Endometrium (tissue), 2 donors: Measurements from ENCODE around the gene FHOD3.

ENCODE experiments used
- FAIRE-seq: peaks from 2 replicates; lab custom pipeline; 2012; peaks lifted over from hg19 to GRCh38; lab: Jason Lieb, UNC
- donor health status: control.
- donor health status: control.

FHOD3 gene

GRCh38 chr18:36757081-36757480 is 459.6 kb downstream of the FHOD3 start:
- FAIRE-seq = peak; percentile 93

- FAIRE-seq = no peak
These were observed 460.5 kb downstream of the FHOD3 start for GRCh38 chr18:36757991-36758390.

- no peak for FAIRE-seq
These were observed 461.1 kb downstream of the FHOD3 start for GRCh38 chr18:36758623-36759022.

- FAIRE-seq = no peak
These were observed 461.8 kb downstream of the FHOD3 start for GRCh38 chr18:36759167-36759776.

- no peak for FAIRE-seq
These were observed 463.1 kb downstream of the FHOD3 start for GRCh38 chr18:36760598-36760997.

GRCh38 chr18:36761186-36761698 is 463.7 kb downstream of the FHOD3 start:
- FAIRE-seq = no peak

- FAIRE-seq = no peak
These were observed 464.6 kb downstream of the FHOD3 start for GRCh38 chr18:36762074-36762473.

GRCh38 chr18:36762965-36763364 is 465.5 kb downstream of the FHOD3 start:
- peak; percentile 98 for FAIRE-seq

DNA sequence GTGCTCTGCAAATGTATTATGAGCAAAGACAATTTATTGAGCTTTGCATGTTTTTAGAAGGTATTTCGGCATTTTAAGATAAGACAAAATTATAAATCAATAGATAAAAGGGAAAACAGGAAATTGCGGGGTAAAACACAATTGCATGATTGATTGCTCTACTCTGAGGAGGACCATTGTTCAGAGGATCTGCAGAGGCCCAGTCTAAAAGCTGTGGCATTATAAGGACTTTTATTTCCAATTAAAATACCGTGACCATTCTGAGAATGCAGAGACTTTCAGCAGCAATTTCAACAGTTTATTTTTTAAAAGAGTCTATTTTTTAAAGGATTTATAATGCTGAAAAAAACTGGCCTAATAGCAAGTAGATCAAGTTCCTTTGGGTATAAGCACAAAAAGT is 469.3 kb downstream of the FHOD3 start:
- FAIRE-seq = no peak

- FAIRE-seq = no peak
These were observed 471.7 kb downstream of the FHOD3 start for GRCh38 chr18:36769172-36769571.

- FAIRE-seq = no peak
These were observed 472.2 kb downstream of the FHOD3 start for GRCh38 chr18:36769611-36770314.

DNA sequence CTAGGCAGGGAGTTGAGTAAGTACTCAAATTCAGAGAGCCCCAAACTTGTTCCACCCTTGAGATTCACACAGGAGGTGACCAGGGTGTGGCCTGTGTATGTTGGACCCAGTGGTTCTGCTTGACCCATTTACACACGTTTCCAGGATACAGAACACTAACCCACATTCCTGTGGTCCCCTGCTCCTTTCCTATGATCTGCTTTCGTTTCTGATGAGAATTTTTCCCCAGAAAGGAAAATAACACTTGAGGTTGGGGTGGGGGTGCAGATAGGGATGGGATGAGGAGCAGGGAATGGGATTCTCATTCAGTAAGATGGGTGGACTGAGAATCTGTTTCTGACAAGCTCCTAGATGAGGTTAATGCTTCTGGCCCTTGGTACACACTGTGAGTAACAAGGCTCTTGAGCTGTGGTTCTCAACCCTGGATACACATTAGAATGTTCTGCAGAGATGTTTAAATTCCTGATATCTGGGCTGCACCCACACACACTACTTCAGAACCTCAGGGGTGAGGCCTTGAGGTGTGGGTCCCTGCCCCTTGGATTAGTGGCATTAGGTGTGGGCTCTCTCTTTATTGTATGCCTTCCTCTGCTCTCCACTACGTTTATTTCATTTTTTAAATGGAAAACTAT is 472.9 kb downstream of the FHOD3 start:
- FAIRE-seq = no peak

DNA sequence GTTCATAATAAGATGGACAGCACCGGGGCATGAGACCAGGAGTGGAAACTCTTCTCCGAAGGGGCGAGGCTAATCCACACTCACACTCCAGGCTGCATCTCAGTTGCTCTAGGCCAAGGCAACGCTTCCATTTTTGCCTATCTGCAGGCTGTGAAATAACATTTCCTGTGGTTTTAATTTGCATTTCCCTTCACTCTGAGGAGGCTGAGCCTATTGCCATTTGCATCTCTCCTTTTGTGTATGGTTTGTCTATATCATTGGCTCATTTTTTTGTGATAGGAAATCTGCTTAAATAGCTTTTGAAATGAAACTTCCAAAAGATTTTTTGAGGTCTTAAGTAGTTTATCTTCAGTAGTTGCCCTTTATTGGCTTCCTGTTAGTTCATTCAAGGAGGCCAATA is 473.7 kb downstream of the FHOD3 start:
- FAIRE-seq = no peak

GRCh38 chr18:36772241-36772723 is 474.8 kb downstream of the FHOD3 start:
- FAIRE-seq = no peak

DNA sequence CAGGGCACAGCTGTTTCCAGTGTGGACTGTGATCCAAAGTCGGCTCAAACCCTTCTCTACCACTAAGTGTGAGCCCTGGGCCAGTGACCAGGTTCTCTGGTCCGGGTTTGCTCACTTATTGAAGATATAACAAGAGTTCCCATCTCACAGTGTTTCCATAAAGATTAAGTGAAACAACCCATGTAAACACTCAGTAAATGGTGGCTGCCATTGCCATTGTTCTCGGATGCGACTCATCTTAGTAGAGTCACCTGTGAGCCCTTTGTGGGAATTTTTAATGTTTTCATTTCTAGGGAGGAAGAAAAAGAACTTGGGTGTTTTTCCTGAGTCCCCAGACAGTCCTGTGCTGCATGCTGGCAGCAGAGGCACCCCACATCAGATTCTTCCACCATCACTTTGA is 477.9 kb downstream of the FHOD3 start:
- no peak for FAIRE-seq

DNA sequence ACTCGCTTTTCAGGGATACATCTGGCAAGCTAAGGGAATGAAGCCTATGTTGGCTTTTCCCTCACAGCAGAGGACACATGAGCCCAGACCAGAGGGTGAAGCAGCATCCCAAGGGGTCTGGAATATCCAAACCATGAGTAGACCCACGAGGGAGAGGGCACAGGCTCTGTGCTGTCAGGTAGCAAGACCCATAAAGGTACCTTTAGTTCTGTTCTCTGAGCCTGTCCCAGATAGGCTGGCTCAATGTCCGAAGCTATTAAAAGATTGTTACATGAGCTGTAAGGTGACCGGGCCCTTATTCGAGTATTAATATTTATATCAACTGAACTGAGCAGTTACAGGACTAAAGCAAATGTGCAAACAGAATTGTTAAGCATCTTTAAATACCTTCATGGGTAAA is 479.1 kb downstream of the FHOD3 start:
- no peak for FAIRE-seq

DNA sequence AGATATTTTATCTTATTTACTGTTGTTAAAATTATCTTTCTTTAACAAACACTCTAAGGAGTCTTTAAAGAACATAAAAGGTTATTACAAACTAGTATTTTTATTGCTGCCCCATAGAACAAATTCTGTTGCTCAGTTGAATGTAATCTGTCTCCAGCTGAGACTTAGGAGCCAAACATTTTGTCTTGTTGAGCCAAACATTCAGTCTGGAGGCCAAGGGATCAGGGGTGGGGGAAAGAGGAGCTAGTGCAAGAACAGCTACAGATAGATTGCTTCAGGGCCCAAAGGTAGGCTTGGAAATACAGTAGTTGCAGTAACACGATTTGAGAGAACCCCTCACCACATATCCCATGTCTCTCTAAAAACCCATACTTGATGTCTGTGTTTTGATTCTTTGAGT is 480.1 kb downstream of the FHOD3 start:
- FAIRE-seq = peak; percentile 90

DNA sequence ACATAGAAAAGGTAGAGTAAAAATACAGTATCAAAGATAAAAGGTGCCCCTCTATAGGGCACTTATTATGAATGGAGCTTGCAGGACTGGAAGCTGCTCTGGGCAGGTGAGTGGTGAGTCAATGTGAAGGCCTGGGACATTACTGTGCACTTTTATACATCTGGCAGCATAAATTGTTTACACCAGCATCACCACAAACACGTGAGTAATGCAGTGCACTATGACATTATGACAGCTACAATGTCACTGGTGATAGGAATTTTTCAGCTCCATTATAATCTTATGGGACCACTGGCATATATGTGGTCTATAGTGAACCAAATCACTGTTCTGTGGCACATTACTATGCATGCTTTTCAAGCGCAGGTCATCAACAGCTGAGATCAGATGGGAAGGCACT is 483.2 kb downstream of the FHOD3 start:
- no peak for FAIRE-seq

DNA sequence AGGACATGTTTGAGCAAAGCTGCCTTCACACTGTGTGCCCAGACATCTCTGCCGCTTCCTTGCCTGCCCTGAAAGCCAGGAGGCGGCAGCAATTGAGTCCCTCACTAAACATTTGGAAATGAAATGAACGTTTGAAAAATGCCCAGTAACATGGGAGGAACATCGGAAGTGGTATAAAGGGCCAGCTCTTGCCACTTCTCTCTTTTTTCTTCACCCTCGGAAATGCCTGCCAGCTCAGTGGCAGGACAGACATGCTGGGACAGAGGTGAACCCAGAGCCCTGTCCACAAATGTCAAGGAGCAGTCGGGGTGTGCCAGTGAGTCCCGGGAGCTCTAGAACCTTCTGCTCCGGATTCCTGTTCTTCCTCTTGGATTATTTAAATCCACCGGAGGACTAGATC is 485.2 kb downstream of the FHOD3 start:
- no peak for FAIRE-seq

DNA sequence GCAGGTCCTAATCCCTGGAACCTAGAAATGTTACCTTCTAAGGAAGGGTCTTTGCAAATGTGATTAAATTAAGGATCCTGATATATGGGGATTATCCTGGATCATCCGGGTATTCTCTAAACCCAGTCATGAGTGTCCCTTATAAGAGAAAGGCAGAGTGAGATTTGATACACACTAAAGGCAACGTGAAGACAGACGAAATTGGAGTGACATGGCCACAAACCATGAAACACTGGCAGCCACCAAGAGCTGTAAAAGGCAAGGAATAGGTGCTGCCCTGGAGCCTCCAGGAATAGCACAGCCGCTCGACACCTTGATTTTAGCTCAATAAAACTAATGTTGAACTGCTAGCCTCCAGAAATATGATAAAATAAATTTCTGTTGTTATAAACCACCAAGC is 486.3 kb downstream of the FHOD3 start:
- no peak for FAIRE-seq

- FAIRE-seq = no peak
These were observed 489.2 kb downstream of the FHOD3 start for GRCh38 chr18:36786686-36787085.

DNA sequence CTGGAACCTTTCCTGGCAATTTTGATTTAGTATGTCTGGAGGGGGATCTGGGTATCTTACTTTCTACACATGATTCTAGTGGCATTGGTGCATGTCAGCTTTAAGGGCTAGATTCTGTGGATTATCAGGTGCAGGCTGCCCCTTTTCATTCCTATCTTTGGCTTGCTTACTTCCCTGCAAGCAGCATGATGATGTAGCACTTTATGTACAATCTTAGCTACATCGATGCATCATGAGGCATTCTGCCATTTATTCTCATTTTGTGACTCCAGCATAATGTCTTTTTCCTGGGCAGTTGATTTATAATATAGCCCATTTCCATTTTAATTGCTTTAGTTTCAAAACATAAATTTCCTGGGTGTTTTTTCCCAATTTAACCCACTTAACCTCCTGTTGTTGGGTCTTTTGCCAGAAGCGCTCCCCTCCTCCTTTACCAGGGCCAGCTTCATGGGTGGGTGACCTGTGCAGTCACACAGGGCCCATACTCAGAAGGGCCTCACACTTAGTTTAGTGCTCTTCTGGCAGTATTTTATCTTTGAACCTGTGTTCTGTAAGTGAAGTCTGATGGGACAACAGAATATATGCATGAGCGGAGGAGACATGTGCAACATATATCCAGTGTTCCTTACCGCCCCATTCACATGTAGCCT is 495.2 kb downstream of the FHOD3 start:
- FAIRE-seq = no peak
